Right kidney (tissue), 1 donor: ENCODE data around the gene KLHL35.
"Not testable (repeated sequence)": the region's sequence is repeated elsewhere in the genome, so short reads cannot be mapped to it uniquely, and the experiment has no call there.

Source experiments
- DNase-seq: peaks from one replicate; pipeline ENCODE4 v3.0.0-alpha.2; 2016

Gene KLHL35

DNA sequence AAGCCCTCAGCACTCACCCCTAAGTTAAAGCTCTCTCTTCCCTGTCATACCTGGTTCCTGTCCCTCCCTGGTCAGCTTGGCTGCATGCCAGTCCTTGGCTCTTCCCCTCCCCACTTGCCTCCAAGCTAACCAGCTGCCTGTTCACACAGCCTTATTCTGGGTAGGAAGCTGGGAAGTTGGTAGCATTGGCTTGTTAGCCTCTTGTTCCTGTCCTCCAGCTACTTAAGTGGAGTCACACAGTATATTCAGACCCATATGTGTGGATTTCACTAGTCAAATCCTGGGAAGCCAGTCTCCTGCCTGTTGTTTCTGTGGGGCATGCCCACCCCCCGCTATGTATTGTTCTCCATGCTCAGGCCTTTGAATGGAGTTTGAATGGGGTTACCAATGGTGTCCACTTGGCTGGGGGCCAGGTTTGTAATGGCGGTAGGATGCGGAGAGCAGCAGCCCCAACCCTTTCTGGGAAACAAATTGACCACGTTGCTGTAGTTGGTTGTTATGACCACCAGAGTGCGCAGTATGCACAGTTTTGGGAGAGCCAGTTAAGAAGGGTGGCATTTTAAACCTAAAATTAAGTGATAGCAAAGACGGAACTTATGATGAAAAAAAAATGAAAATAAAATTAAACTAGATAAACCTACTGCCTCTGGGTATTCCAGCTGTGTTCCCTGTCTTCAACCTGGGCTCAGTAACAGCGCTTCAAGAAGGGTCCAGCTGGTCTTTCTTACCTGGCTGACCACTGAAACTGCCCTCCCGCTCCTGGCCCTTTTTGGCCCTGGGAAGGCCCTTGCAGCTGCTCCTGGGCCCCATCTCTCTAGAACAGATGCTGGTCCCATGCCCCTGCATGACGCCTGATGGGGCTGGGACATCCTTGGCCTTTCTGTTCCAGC, 44.4 kb downstream of the KLHL35 start:
- DNase-seq = peak; percentile 69

DNA sequence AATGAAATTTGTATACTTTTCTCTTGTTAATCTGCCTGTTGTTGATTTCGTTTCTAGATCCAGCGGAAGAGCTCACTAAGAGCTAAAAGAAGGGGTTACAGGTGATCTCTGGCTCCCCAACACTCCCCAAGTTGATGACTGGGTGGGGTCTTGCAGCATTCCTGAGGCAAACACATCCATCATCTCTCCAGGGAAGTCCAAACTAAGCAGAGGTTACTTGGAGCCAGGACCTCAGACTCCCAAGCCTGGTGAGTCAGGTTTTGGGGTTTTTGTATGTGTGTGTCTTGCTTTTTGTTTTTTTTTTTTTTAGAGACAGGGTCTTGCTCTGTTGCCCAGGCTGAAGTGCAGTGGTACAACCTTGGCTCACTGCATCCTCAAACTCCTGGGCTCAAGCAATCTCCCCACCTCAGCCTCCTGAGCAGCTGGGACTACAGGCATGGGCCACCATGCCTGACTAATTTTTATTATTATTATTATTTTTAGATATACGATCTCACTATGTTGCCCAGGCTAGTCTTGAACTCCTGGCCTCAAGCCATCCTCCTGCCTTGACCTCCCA, 45.2 kb downstream of the KLHL35 start:
- DNase-seq = no peak

GRCh38 chr11:75386942-75387630, 45.9 kb downstream of the KLHL35 start:
- DNase-seq = no peak

DNA sequence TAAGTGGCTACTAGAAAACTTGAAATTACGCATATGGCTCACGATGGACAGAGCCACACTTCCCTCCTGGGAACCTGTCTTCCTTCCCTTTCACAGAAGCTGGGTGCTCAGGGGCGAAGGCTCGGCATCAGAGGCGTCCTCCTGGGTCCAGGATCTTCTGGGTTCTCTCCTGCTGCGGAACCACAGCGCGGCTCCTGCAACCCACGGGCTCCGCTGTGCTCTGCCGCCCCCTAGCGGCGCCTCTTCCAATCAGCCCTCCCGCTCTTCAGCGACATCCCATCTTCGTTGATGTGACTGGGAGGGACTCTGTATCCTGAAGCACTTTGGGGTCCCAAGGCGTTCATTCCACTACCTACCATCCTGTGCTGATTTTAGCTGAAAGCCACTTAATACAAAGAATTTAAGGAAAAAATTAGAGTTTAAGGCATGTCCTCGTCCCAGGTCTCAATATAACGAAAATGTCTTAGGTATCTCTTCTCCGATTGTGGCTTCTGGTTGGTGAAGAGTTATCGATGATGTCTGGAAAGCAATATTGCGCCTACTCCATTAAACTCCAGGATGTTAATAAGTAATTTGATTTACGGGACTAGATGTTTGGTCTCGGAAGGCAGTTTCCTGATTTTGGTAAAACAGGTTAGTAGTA, 48.4 kb downstream of the KLHL35 start:
- peak; percentile 76 for DNase-seq

- no peak for DNase-seq
Observed at GRCh38 chr11:75383246-75383645, 49.8 kb downstream of the KLHL35 start.

DNA sequence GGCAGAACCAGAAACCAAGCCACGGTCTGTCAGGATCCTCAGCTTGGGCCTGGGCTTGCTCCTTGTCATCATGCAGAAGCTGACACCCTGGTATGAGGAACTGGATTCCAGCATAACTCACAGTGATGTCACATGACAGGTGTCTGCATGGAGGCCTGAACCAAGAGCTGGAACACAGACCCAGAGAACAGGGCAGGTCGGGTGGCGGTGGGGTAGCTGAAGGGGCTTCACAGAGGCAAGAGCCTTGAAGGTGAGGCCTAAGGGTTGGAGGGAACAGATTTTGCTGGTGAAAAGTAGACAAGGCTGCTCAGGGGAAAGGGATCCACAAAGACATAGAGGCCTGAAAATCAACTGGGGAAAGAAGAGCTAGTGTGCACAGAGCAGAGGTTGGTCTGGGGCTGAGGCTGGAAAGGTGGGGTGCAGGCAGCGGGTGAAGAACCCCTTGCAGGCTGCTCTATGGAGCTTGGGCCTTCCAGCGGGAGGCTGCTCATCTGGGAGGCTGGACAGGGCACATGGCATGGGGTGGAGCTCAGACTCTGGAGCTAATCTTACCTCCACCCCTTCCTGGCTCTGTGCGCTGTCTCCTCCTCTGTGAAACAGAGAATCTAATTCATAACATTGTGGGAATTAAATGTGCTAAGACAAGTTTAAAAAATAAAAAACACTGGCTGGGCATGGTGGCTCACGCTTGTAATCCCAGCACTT, 52.1 kb downstream of the KLHL35 start:
- DNase-seq = no peak

GRCh38 chr11:75380245-75380644, 52.8 kb downstream of the KLHL35 start:
- no peak for DNase-seq

GRCh38 chr11:75378776-75379175, 54.2 kb downstream of the KLHL35 start:
- DNase-seq = not testable (repeated sequence)

- no peak for DNase-seq
Observed at GRCh38 chr11:75376175-75376574, 56.8 kb downstream of the KLHL35 start.

DNA sequence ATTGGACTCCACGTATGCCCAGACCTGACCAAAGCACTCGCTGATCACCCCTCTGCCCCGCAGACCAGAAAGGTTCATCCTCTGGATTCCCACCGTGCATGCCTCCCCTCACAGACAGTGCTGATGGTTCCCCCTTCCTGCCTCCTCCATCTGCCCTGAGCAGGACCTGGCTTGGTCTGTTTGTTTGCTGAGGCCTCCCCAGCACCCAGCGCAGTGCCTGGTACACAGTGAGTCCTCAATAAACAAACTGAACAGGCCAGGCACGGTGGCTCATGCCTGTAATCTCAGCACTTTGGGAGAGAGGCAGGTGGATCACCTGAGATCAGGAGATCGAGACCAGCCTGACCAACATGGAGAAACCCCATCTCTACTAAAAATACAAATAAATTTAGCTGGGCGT, 57.4 kb downstream of the KLHL35 start:
- no peak for DNase-seq

- DNase-seq = no peak
Observed at GRCh38 chr11:75374646-75375045, 58.4 kb downstream of the KLHL35 start.

DNA sequence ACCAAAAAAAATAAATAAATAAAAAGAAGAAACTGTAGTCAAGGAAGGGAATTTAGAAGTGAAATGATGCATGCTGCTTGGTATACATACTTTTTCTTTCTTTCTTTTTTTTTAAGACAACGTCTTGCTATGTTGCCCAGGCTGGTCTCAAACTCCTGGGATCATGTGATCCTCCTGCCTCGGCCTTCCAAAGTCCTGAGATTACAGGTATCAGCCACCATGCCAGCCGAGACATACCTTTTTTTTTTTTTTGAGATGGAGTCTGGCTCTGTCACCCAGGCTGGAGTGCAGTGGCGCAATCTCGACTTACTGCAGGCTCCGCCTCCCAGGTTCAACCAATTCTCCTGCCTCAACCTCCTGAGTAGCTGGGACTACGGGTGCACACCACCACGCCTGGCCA, 59.8 kb downstream of the KLHL35 start:
- DNase-seq = no peak
